HG03025 (cell line): ENCODE data around the gene CALM3.

Source experiments
- ATAC-seq: cut with Tn5 transposase; IDR thresholded peaks from one replicate; pipeline ENCODE4 v1.9.1; 2021; ENCODE audit warnings: mild to moderate bottlenecking, moderate library complexity; ENCODE audit not compliant: unreplicated experiment, low FRiP score

Gene CALM3

DNA sequence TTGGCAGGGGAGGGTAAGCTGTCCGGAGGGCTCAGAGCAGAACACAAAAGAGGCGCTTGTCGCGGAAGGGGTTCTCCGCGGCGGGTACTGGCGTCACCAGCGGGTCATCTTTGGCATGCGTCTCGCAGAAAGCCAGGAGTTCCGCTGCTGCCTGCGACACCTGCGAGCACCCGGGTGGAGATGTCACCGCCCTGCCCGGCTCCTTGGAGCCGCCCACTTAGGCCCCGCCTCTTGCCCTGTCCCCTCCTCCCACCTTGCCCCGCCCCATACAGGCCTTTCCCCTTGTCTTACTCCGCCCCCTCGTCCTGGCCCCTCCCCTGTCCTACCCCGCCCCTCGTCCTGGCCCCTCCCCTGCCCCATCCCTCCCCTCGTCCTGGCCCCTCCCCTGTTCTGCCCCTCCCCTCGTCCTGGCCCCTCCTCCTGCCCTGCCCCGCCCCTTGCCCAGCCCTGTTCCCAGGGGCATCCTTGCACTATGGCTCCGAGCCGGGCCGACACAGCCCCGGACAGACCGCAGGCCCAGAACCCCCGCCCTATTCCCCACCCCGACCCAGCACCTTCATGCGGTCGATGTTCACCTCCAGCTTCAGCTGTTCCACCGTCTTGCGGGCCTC lies 33.0 kb downstream of the CALM3 start:
- ATAC-seq = no peak

DNA sequence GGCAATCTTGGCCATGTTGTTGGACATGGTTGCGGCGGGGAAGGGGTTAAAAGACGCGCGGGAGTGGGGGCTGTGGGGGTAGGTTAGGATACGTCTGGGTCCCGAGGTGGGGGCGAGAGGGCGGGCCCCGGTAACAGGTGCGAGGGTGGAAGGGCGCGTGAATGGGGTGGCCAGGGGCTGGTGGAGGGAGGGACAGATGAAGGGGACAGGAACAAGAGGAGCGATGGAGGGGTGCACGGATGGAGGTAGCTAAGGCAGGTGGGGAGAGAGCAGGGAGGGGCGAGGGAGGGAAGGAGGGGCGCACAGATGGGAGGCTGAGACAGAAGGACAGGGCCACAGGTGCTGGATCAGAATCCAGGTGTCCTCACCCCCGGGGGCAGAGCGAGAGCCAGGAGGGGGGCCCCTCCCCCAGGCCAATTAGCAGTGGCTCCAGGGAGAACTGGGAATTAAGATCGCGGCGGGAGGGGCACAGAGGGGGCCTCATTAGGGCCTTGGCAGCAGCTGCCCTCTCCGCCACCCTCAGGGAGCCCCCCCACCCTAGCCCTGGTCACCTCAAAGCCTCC lies 33.6 kb downstream of the CALM3 start:
- no peak for ATAC-seq

DNA sequence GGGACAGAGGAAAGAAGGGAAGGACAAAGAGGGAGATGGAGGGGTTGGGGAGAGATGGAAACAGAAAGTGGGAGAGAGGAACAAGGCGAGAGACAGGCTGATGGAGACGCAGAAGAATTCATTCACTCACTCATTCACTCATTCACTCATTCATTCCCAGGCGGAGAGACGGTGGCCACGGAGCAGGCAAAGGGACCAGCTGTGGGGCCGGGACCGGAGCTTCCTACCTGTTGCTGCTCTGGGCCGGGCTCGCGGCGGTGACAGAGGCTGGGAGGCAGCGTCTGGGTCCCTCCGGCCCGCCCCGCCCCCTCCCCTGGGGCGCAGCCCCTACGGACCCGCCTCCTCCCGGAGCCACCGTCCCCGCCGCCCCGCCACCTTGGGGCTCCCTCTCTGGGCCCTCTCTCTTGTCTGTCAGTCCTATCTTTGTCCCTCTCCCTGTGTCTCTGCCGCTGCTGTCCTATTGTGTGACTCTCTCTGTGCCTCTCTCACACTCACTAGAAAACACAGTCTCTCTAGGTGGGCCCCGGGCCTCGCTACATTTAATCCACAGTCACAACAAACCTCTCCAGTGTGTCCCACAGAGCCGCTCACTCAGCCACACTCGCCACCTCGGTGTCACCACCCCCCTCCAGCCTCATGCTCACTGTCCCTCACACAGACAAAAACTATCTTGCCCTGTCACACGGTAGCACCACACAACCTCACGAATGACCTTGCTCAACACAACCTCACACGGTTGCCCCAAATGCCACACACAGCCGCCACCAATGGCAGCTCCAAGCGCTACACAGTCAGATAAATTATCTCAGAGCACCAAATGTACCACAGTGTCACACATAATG lies 35.0 kb downstream of the CALM3 start, which contains the start of gene GNG8:
Gene GNG8 (minus strand): TSS at position 283 of the 842 bp plus-strand sequence. CDS start 1,520 bp downstream, outside the sequence.
- no peak for ATAC-seq

DNA sequence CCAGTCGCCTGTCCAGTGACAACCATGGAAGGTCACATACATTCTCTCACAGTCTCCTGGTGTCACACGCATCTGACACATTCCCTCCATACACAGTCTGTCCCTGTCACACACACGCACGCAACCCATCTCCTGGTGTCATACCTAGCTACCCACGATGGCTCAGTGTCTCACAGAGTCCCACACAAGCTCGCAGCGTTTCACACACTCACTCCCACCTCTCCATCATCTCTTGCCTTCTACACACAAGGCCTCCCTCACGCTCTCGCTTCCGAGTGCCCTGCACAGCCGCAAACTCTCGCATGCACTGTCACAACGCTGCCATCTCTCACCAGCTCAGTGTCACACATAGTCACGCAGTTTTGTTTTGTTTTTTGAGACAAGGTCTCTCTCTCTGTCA lies 36.1 kb downstream of the CALM3 start:
- no peak for ATAC-seq

DNA sequence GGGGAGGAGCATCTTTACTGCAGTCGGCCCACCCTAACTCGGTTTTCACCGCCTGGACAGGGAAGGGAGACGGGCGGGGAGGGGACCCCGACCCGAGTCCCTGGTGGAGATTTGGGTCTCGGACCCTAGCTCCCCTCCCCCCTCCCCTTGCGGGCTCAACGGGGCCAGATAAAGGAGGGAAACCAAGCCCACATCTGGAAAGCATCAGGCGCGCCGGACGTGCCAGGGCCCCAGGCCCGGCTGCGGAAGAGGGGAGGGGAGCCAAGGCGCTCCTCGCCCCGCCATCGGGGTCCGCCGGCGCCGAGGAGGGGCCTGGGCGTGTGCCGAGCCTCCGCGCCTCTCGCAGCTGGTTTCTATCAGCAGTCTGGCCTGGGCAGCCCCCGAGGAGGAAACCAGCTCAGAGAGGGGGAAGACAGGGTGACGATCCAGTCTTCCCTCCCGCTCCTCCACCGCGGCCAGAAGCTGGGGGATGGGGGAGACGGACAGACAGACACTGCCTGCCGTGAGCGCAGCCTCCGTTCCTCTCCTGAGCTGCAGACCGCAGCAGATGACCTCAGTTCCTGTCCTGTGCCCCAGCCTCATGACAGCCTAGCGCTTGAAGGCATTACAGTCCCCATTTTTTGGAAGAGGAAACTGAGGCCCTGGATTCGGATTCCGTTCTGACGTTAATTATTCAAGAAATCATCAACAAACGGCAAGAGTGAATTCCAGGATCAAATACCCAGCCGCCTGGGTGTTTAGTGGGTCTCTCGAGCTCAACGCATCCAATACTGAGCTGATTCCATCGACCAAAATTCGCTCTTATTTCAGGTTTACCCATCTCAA lies 38.4 kb downstream of the CALM3 start:
- ATAC-seq = no peak

DNA sequence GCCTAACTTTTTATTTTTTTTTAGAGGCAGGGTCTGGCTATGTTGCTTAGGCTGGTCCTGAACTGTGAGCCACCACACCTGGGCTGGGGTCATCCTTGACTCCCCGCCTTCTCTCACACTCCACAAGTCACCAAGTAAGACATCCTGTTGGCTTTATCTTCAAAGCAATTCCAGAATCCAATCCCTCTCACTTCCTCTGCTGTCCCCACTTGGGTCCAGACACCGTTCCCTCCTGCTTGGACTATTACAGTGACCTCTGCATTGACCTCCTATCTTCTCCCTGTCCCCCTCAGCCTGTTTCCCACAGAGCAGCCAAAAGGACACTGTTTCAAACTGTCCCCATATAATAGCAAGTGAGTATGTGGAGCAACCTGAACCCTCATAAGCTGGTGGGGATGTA lies 39.5 kb downstream of the CALM3 start:
- ATAC-seq = no peak

DNA sequence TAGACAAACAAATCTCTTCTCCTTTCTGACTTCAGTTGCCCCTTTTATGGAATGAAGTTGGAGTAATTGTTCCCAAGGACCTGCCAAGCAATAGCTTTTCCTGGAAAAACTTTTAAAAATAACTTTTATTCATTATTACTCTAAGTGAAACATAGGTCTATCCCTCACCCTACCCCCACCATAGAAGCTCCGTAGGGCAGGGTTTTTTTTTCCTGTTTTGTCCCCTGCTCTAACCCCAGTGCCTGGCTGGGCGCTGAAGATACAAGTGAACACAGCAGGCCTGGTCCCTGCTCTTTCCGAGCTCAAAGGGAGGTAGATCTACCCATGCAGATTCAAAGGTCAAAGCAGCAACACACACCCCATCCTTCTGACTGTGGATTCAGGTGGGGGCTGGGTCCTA lies 43.6 kb downstream of the CALM3 start:
- no peak for ATAC-seq

DNA sequence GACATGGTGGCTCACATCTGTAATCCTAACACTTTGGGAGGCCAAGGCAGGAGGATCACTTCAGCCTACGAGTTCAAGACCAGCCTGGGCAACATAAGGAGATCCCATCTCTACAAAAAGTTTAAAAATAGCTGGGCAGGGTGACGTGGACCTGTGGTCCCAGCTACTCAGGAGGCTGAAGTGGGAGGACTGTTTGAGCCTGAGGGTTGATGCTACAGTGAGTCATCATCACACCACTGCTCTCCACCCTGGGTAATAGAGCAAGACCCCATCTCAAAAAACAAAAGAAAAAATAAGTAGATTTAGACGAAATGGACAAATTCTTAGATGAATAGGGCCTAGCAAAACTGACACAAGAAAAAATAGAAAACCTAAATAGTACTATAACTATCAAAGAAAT lies 45.3 kb downstream of the CALM3 start:
- no peak for ATAC-seq

DNA sequence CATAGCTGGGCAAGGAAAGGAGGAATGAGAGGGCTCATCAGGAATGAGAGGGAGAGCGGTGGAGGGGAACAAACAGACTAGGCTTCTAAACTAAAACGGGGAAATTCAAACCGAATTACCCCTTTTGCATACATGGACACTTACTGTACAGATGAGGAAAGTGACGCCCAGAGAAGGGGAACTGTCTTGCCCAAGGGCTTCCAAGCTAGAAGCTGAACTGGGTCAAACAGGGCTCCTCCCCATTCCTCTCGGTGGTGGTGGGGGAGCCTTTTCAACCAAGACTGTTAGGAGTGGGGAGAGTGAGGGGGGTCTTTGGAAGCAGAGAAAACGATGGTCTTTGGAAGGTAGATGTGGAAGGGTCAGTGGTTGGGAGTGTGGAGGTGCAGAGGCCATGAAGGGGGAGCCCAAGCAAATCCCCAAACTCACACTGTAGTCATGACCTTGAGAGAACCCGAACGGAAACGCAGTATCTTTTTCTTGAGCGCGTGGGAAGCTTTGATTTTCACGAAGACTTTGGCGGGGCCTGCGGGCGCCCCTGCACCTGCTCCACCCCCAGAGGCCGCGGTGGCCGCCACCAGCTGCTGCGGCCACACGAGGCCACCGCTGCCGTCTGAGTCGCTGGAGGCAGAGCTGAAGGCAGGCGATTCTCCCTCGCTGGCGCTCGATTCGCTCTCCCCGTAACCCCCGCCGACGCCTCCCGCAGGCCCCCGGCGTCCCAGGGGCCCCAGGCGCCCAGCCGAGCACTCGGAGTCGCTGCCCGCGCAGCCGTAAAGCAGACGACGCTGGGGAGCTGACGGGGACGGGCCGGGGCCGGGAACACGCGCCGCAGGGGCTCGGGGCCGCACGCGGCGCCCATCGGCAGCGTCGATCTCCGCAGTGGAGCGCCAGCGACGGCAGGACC lies 47.2 kb downstream of the CALM3 start:
- ATAC-seq = no peak

DNA sequence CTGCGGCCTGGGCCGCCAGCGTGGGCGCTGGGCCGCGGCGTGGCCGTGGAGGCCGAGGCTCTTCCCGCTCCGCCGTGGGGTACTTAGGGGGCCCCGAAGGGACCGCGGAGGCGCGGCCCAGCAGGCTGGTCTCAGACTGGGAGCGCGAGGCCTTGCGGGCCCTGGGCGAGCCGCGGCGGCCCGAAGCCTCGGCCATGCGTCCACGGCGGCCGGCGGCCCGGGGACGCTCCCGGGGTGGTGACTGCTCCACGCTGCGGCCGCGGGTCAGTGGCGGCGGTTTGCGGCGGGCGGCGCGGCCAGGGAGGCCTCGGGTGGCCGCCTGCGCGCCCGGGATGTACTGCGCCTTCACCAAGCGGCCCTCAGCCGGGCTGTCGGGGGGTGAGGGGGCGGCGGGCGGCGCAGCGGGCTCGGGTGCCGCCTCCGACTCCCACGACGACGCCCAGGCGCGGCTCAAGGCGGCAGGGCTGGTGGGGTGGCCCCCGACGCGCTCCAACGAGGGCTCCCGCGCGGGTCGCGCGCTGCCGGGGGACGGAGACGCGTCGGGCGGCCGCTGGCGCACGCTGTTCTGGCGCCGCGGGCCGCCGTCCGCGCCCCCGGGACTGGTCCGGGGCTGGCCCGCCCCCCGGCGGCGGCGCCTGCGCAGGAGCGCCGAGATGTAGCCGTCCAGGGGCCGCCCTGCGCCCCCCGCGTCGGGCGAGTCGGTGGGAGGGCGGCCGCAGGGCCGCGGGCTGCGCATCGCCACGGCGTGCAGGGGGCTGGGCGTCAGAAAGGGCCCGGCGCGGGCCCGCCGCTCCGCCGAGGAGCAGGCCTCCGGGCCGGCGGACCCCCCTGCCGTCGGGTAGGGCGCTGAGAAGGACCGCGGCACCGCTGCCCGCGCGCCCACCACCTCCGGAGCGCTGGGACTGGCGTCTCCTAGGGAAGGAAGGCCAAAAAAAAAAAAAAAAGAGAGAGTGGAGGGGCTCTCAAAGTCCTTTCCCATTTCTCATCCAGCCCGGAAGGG lies 48.1 kb downstream of the CALM3 start:
- ATAC-seq = no peak

DNA sequence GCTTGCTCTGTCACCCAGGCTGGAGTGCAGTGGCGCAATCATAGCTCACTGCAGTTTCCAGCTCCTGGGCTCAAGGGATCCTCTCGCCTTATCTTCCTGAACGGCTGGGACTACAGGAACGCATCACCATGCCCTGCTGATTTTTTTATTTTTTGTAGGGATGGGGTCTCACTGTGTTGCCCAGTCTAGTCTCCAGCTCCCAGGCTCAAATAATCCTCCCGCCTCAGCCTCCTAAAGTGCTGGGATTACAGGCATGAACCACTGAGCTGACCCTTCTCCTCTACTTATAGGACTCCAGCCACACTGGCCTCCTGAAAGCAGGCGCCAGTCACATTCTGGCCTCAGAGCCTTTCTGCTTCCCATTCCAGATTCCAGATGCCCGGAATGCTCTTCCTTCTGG lies 49.3 kb downstream of the CALM3 start:
- ATAC-seq = no peak

DNA sequence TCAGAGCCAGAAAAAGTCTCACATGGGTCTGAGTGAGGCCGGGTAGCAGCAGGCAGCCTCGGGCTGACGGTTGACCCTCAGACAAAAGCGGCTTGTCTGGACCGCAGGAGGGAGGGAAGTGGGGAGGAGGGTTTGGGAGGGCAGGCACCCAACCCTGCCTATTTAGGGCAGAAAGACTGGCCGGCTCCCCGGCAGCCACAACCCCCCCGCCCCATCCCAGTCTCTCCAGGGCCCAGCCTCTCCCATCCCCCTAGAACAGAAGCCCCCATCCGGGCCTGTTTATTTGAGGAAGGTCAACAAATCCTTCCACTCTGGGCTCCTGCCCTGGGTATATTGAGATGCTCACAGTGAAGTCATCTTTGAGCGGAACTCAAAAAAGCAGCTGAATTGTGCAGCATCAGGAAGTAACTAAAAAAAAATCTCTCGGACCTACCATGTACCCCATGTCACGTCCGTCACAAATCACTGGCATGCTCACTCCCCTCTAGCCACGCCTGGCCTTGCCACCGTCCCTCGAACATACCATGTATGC lies 53.6 kb downstream of the CALM3 start:
- ATAC-seq = no peak

DNA sequence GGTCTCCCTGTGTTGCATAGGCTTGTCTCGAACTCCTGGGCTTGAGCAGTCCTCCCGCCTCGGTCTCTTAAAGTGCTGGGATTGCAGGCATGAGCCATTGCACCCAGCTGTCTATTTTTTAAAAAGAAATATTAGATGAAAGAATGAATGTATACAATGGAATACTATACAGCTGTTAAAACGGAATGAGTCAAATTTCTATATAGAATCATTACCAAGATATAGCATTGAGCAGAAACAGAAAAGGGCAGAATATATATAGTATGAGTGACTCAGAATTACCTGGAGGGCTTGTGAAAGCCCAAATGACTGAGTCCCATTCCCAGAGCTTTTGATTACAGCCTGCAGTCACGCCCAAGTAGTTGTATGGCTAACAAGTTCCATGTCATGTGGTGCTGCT lies 55.4 kb downstream of the CALM3 start:
- no peak for ATAC-seq

DNA sequence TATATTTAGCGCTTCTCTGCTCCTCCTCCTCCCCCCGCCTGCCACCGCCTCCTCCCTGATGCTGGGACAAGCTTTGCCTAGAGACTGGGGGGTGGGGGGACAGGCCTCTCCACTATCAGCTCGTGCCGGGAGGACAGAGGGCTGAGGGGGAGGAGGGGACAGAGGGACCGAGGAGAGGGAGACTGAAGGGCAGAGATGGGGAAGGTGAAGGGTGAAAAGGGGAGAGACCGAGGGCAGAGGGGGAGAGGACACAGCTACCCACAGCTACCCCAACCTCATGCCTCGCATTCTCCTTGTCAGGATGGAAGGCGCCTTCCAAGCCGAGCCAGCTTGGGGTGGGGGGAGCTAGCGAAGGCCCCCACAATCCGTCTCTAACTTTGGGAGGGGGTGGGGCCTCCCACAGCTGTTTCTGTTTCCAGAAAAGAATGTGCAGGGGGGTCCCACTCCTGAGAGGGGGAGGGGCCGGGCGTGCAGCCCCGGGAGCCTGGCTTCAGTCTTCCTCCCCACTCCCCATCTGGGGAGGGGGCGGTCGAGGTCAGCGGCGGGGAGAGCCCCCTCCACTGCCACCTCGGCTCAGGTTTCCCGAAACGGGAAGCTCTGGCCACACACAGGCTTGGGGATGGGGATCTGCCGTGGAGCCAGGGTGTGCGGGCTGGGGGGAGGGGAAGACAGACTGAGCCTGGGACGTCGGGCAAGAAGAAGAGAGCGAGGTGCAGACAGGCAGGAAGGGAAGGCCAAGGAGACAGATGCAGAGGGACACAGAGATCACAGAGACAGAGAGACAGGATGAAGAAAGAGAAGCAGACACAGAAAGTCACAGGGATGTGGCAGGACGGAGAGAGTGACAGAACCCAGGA lies 58.2 kb downstream of the CALM3 start:
- no peak for ATAC-seq

DNA sequence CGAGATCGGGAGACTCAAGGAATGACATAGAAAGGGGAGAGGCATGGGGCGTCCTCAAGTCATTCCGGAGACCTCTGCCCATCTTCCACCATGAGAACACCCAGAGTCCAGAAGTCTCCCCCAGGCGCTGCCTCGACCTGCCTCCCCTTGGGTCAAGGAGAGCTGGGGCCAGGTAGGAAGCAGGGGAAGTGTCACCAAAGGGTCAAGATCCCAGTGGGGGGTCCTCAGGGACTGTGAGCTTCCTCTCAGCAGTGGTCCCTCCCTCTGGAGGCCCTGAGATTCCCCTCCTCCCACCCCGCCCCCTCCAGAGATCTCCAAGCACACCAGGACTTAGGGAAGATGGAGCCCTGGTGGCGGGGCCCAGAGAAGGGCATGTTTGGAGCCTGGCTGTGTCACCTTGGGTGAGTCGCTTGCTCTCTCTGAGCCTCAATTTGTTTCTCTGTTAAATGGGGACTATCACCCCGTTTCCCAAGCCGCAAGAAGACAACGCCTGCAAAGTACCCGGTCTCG lies 58.9 kb downstream of the CALM3 start:
- no peak for ATAC-seq
